ENCODE measurements around the gene INO80C. TPM values are rescaled to one million over a fixed set of nuclear protein-coding genes. Genes with fewer than 3 reads are reported as not detected.

Gene INO80C
- total RNA-seq, 4 donors from 2014 or later = 9.5 to 20.6 (median 17.1) TPM

- no peak for DNase-seq
- TF ChIP-seq POLR2A (IDR thresholded peaks at IDR 0.05) (no peak), CTCF (IDR thresholded peaks at IDR 0.05) (no peak)
These were observed 13.7 kb upstream of the INO80C start for GRCh38 chr18:35511428-35511827.

DNA sequence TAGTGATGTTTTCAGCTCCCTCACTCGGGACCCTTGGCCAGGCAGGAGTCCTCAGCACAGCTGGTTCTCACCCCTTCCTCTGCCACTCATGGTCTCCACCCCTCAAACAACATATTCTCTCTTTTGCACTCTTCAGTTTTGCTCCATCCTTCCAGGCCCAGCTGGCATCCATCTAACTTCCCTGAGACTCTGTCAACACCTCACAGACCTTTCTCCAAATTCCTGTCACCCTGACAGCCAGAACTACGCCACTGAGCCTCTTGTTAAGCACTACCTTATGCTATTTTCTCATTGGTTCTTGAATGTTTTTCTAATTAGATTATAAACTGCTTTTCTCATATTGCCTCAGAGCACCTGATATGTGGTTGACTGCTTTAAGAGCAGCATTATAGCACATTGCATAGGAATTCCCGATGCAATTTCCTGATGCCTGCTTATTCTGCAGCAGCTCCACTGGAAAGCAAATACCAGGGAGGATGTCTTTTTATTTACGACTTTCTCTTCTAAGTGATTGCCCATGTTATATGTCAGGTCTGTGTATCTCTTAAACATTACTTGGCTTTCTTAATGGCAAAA, 12.4 kb upstream of the INO80C start:
- Histone ChIP-seq H3K9me3 (no peaks in the 10 kb centered on the region), H3K4me1 (no peaks in the 10 kb centered on the region), H3K27me3 (no peaks in the 10 kb centered on the region), H3K27ac (no peak overlapping the region), H3K4me3 (no peak overlapping the region), H3K36me3 (no peaks in the 10 kb centered on the region)
- no peak for DNase-seq
- TF ChIP-seq CTCF (IDR thresholded peaks at IDR 0.05) (no peak), POLR2A (IDR thresholded peaks at IDR 0.05) (no peak)

More at GRCh38 chr18:35511428-35511827, 13.7 kb upstream of the INO80C start:
- H3K4me3 ChIP-seq = no peak overlapping the region
- no peaks in the 10 kb centered on the region for H3K4me1 ChIP-seq
- no peaks in the 10 kb centered on the region for H3K27me3 ChIP-seq
- H3K9me3 ChIP-seq = no peaks in the 10 kb centered on the region
- no peak overlapping the region for H3K27ac ChIP-seq
- H3K36me3 ChIP-seq = no peaks in the 10 kb centered on the region

DNA sequence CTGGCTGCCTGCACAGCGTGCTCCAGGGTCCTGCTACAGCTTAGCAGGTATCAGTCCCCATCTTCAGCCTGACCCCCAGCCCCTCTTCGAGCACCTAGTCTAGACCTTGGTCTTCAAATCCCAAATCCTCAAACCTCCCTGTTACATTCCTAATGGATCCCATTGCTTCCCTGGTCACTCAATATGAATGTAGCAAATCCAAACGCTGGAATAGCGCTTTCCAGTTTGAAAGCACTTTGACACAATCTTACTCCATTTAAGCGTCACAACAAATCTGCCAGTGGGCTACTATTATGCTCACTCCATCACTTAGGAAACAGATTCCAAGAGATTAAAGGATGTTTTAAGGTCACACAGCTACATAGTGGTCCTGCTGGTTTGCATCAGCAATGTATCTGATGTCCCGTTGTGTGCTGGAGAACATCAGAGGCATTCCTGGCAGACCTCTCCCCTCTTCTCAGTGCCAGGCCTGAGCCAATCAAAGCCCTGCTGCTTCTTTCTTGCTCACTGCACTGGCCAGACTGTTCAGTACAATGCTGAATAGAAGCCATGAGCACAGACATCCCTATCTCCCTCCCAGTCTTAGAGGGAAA, 11.1 kb upstream of the INO80C start:
- no peaks in the 10 kb centered on the region for H3K36me3 ChIP-seq
- H3K27ac ChIP-seq = no peak overlapping the region
- H3K9me3 ChIP-seq = no peaks in the 10 kb centered on the region
- no peak overlapping the region for H3K4me3 ChIP-seq
- DNase-seq = no peak
- TF ChIP-seq POLR2A (IDR thresholded peaks at IDR 0.05) = no peak
- no peak for TF ChIP-seq CTCF (IDR thresholded peaks at IDR 0.05)
- no peaks in the 10 kb centered on the region for H3K4me1 ChIP-seq
- no peaks in the 10 kb centered on the region for H3K27me3 ChIP-seq

DNA sequence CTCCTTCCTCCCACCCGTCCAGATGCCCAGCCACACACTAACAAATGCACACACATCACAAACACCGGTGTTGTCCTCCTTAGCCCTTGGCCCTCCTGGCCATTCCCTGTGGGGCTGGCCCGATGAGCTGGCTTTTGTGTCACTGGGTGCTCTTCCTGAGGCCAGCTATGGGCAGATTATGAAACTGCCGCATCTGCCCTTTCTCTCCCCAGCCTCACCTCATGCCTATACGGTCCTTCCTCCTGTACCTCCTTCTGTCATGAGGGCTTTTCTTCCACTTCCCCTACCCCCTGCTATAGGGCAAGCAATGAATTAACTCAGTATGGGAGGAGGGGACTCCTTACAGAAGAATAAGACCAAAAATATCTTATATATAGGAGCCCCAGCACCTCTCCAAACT, 10.3 kb upstream of the INO80C start:
- Histone ChIP-seq H3K27ac (no peak overlapping the region), H3K4me1 (no peaks in the 10 kb centered on the region), H3K27me3 (no peaks in the 10 kb centered on the region), H3K9me3 (no peaks in the 10 kb centered on the region), H3K4me3 (no peak overlapping the region), H3K36me3 (no peaks in the 10 kb centered on the region)
- no peak for DNase-seq
- TF ChIP-seq POLR2A (IDR thresholded peaks at IDR 0.05) (no peak), CTCF (IDR thresholded peaks at IDR 0.05) (no peak)

- Histone ChIP-seq H3K27me3 (no peaks in the 10 kb centered on the region), H3K27ac (no peak overlapping the region), H3K4me1 (no peaks in the 10 kb centered on the region), H3K36me3 (no peaks in the 10 kb centered on the region), H3K4me3 (no peak overlapping the region), H3K9me3 (no peaks in the 10 kb centered on the region)
- no peak for TF ChIP-seq CTCF (IDR thresholded peaks at IDR 0.05)
- TF ChIP-seq POLR2A (IDR thresholded peaks at IDR 0.05) = no peak
- DNase-seq = no peak
These were observed 9.9 kb upstream of the INO80C start for GRCh38 chr18:35507623-35508022.
